GM19025 (cell line): ENCODE results near the gene PSMD2.
A peak's percentile ranks its signal among the peaks of the same experiment; 100 is the strongest.
"Not testable (repeated sequence)": the region's sequence is repeated elsewhere in the genome, so short reads cannot be mapped to it uniquely, and the experiment has no call there.

ENCODE experiments used
- ATAC-seq: cut with Tn5 transposase; IDR thresholded peaks from one replicate; pipeline ENCODE4 v1.9.1; 2021; ENCODE audit warnings: mild to moderate bottlenecking, low read depth, moderate library complexity; ENCODE audit not compliant: unreplicated experiment

The PSMD2 gene

DNA sequence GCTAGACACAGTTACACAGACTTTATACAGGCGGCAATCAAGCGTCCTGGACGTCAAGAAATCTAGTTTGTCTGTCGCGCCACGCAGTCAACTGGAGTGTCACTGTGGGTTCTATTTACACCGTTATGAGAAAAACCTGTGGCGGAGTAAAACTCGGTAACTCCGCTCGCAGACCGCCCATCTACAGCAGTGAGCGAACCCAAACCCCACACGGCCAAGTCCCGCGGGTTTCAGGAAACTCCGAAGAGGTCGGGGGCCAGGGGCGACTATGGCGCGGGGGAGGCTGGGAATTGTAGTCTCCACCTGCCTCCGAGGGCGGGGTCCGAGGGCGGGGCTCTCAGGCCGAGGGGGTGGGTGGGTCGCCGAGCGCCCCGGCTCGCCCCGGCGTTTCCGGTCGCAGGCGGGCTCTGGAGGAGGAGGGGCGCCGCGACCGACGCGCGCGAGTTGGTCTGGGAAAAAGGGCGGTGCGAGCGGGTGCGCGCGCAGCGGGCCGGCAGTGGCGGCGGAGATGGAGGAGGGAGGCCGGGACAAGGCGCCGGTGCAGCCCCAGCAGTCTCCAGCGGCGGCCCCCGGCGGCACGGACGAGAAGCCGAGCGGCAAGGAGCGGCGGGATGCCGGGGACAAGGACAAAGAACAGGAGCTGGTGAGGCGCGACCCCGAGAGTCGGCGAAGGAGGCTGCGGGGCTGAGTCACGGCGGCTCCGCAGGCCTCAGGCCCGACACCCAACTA, at the start of gene PSMD2:
Gene PSMD2 (plus strand): TSS at position 483 of the 729 bp plus-strand sequence. CDS start 26 bp downstream, at position 509.
- peak; percentile 91 for ATAC-seq

DNA sequence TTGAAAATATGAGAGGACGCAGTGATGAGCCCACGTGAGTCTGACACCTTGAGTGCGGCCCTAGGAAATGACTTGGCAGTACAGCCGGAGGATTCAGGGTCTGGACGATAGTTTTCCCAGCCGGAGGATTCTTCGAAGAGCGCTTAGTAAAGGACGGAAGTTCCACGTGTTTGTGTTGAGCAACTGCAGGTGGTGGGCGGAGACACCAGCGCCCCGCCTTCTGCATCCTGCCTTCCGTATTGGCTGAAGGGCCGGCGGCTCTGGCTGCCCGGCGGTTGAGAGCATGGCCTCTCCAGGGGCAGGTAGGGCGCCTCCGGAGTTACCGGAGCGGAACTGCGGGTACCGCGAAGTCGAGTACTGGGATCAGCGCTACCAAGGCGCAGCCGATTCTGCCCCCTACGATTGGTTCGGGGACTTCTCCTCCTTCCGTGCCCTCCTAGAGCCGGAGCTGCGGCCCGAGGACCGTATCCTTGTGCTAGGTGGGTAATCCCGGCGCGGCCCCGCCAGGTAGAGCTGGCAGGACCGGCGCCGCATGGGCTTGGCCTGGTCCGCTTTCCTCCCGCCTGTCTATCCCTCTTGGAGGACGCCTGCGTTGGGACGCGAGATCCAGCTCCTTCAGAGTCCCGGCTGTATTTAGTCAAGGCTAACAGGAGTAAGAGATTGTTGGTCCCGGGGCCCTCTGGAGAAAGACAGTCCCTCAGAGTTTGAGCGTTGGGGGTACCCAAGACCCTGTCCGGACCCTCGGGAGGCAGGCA, 49.5 kb upstream of the PSMD2 start, which contains the start of gene EEF1AKMT4:
Gene EEF1AKMT4 (plus strand): TSS at position 261 of the 755 bp plus-strand sequence. CDS start 23 bp downstream, at position 284.
- ATAC-seq = peak; percentile 91

DNA sequence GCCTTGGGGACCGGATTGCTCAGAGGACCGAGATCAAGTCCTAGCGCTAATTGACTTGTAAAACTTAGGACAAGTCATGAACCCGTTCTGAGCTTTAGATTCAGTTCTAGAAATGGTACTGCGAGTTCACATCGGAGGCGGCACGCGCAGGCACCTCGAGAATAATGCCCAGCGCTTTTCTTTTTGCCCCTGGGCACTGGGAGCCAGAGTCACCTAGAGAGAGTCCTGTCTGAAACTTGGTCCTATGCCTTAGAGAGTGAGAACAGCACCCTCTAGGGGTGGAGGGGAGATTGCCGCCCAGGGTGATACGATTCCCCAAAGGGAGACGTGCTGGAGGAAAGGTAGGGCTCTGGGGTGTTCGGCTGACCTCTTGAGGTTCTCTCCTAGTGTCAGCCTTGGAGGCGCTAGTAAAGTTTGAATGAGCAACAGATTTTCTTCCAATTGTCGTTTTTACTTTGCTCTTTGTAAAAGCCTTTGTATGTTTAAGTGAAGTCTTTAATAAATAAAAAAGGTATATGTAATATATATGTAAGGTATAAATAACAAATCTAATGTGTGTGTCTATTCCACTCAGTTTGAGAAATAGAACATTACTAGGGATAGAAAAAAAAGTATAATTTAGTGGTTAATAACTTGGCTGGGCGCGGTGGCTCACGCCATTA, 48.7 kb upstream of the PSMD2 start:
- ATAC-seq = peak; percentile 47

DNA sequence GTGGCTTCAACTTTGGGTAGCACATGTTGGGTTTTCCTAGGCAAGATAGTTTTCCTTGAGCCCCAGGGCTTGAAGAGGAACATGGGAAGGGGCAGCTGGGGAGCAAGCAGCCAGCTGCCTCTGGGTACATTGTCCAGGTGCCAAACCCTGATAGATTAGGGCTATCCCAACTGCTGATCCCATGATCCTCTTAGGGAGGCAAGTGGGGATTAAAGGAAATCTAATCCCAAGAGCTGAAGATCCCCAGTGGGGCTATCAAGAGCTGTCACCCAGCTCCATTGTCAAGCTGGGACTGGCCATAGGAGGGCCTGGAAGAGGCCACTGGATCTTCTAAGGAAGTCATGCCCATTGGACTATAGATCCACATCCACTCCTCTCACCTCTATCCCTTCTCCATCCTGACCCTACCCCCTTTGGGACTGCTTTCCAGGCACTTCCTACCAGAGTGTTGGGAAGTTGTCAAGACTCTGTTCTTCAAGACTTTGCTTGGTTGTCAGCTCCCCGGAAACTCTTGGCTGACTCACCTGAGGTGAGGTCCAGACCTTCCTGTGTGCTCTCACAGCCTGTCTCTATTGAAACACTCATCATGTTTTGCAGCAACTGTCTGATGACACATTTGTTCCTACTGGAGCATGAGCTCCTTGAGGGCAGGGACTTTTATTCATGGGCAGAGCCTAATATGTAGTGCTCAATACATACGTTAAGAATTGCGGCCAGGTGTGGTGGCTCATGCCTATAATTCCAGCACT, 43.6 kb upstream of the PSMD2 start:
- no peak for ATAC-seq

DNA sequence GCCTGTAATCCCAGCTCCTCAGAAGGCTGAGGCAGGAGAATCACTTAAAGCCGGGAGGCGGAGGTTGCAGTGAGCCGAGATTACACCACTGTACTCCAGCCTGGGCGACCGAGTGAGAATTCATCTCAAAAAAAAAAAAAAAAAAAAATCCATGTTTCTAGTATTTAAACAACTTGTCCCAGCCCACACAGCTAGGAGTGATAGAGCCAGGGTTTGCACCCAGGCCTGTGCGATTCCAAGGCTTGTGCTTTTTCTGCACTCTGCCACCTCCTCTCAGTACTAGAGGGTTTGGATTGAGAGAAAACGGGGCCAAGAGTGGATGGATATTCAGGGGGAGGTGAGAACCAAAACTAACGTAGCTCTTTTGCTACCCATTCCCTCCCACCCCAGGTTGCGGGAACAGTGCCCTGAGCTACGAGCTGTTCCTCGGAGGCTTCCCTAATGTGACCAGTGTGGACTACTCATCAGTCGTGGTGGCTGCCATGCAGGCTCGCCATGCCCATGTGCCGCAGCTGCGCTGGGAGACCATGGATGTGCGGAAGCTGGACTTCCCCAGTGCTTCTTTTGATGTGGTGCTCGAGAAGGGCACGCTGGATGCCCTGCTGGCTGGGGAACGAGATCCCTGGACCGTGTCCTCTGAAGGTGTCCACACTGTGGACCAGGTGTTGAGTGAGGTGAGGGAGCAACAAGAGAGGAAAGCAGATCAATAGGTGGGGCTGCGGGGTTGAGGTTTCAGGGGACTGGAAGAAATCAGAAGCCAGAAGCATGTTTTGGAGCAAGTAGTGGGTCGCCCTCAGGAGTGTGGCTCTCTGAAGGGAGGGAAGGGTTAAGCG, 41.7 kb upstream of the PSMD2 start:
- ATAC-seq = no peak

DNA sequence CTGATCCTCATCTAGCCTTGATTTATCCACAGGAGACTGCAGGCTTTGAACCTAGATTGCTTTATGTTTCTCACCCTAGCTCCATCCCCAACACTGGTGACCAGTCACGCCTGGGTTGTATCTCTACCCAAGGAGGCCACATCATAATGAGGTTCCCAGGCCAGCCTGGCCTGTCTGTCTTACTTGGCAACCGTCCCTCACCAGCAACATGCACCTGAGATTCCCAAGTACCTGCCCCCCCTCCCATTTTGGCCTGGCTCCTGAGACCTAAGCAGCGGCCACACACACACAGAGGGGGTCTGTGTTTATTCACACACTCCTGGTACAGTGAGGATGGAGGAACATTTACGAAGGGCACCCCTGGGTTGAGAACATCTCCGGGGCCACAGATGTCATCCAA, 40.1 kb upstream of the PSMD2 start:
- no peak for ATAC-seq

DNA sequence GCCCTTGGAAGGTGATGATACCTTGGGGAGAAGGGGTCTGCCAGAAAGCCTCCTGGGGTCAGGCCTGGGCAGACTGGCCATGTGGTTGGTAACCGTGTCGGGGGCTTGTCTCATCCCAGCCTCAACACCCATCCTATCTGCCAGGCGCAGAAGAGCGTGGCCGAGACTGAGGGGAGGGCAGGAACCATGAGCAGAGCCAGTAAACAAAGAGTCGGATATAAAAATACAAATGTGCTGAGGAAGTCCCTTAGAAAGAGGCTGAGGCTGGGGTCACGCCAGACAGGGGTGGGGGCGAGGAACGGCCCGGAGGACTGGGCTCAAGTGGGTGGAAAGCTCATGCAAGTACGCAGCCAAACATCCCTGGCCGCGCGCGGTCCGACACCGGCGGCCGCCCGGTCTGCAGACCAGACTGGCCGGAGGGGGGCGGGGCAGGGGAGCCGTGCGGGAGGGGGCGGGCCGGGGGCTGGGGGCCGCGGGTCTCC, 39.6 kb upstream of the PSMD2 start:
- no peak for ATAC-seq

DNA sequence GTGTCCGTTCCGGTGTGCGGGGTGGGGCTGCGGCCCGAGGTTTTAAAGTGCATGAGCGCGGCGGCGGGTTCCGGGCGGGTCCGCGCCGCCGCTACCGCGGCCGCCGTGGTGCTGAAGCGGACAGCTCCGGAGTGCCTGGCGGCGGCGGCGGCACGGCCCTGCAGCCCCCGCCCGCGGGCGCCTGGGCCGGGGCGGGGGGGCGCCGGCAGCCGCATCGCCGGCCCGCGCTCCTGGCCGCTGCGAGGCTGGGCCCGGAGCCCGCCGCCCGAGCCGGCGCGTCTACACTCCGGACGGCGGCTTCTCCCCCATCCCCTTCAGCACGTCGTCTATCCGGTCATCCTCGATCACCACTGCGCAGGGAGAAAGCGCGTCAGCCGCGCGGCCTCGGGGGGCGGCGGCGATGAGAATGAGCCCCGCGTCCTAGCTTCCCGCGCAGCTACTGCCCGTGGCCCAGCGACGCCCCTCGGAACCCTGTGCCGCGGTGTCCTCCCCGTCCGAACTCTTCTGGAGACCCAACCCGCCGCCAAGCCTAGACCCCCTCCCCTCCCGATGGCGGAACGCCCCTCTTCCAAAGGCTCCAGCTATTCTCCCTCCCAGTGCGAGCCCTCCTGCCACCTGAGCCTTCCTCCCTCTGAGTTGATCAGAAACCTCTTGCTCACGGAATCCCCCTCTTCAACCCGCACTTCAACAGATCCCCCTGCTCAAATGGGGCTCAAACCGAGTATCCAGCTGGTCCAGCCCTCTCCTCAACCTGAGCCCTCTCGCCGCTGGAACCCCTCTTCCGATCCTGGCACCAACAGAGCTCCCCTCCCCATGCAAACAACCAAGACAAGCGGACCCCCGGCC, 38.9 kb upstream of the PSMD2 start:
- ATAC-seq = no peak

DNA sequence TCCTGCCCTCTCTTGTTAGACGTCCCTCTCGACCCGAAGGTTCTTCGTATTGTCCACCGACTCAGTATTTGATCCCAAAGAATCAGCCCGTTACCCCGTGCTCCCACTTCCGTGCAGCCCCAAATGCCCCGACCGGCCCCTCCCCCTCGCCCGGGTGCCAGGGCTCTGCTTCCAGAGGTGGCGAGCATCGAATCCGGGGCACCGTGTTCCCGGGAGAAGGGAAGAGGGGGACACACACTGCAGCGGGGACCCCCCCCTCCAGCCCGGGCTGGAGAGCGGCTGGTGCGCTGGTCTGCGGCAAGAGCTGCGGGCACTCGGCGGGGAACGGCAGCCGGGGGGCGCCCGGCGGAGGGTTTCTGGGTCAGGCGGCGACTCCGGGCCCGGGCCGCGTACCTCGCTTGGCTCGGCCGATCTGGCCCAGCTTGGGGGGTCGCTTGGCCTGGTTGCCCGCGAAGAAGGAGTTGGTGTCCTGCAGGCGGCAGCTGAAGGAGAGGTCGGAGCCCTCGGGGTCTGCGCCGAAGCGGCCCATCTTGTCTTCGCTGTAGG, 38.2 kb upstream of the PSMD2 start:
- ATAC-seq = no peak

DNA sequence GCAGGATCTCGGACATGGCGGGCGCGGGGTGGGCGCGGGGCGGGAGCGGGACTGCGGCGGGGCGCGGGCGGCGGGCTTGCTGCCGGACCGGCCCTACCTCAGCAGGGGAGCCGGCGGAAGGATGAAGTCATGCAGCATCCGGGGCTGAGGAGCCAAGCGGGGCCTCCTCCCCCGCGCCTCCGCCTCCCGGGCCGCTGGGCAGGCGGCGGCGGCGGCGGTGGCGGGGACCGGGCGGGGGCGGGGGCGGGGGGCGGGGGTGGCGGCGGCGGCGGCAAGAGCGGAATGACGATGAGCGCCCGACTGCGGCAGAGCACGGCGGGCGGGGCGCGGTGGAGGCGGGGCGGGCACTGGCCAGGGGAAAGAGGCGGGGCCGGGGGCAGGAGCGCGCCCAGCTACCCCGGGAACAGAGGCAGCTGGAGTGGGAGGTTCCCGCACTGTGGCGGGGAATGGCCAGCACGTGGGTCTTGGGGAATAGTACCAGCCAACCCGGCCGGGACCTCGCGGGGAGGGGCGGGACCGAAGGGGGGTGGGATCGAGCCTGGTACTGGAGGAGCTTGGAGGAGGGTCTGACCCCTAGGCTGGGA, 37.7 kb upstream of the PSMD2 start, which contains the start of gene CAMK2N2:
Gene CAMK2N2 (minus strand): TSS at position 284 of the 584 bp plus-strand sequence. CDS start 268 bp downstream, at position 16.
- ATAC-seq = no peak

DNA sequence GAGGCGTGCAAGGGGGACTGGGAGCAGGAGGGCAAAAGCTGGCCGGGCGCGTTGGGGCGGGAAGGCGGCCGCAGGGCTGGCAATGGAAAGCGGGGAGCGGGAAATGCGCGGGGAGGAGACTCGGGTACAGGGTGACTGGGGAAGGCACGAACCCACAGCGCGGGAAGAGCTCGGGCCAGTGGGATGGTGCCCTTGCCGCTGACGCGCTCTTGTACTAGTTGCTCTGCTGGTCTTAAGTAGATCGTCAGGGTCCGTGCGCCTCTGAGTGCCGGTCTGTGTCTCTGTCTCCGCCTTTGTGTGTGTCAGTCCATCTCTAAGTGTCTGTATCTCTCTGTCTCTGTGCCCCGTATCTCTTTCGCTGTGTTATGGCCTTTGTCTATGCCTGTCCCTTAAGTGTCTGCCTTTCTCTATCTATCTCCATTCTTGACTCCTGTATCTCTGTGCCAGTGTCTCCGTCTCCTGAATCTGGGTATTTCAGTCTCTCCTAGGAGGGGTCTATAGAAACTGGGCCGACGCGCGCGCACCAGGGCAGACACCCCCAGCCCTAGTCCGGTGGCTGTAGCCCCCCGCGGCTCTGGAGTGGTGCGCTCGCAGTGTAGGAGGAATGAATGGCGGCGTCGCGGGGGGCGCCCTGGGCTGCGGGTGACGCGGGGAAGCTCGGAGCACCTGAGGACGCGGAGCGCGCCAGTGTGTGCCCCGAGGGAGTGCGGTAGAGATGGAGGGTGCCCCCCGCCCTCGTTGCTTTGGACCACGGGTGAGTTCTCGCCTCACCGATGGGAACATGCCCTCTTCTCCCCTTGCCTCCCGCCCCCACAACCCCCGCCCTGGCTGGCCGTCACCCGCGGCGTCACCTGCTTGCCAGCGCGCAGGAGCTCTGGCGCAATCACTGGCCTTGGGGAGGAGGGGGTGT, 36.9 kb upstream of the PSMD2 start:
- ATAC-seq = no peak

DNA sequence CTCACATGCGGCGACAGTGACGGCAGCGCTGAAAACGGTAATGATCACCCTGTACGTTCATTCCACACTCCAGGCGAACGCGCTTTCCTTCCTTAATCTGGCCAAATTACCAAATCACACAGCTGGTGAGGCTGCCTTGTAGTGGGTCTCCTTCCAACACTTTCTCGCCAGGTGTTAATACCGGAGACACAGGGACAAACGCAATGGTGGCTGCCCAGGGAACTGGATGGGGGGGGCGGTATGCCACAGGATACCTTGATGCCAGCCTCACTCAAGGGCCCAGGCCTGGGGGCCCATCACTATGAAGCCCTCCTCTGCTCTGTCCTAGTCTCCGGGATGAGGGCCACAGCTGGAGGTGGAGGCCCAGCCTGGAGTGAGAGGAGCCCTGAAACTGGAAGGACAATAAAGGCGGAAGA, 36.3 kb upstream of the PSMD2 start:
- no peak for ATAC-seq

DNA sequence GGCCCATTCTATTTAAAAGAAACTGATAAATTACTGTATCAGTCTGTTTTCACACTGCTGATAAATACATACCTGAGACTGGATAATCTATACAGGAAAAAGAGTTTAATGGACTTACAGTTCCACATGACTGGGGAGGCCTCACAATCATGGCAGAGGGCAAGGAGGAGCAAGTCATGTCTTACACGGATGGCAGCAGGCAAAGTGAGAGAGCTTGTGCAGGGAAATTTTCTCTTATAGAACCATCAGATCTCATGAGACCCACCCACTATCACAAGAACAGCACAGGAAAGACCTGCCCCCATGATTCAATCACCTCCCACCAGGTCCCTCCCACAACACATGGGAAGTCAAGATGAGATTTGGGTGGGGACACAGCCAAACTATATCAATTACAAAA, 31.8 kb upstream of the PSMD2 start:
- not testable (repeated sequence) for ATAC-seq

DNA sequence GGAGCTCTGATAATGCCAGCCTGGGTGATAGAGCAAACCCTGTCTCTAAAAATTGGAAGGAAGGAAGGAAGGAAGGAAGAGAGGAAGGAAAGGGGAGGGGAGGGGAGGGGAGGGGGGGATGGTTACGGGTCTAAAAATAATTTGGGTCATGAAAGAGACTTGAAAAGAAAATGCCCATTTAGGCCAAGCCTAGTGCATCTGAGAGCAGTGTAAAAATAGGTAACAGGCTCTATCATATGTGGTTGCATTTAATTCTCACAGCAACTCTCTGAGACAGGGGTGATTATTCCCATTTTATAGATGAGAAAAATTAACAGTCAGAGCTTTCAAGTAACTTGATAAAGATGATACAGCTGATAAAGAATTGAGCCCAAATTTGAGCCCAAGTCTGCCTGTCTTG, 26.8 kb upstream of the PSMD2 start:
- ATAC-seq = no peak

DNA sequence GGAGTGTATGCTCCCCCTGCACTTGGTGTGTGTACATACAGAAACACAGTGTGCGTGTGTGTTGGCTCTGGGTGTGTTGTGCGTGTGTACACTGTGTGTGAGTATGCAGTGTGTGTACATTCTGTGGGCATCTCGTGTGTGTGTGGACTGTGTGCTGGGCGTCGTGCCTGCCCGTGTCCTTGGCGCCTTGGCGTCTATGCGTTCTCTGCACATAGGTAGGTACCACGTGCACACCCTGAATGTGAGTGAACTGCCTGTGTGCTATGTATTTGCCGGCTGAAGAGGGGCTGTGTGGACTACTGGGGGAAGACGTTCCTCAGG, 23.7 kb upstream of the PSMD2 start:
- ATAC-seq = no peak

DNA sequence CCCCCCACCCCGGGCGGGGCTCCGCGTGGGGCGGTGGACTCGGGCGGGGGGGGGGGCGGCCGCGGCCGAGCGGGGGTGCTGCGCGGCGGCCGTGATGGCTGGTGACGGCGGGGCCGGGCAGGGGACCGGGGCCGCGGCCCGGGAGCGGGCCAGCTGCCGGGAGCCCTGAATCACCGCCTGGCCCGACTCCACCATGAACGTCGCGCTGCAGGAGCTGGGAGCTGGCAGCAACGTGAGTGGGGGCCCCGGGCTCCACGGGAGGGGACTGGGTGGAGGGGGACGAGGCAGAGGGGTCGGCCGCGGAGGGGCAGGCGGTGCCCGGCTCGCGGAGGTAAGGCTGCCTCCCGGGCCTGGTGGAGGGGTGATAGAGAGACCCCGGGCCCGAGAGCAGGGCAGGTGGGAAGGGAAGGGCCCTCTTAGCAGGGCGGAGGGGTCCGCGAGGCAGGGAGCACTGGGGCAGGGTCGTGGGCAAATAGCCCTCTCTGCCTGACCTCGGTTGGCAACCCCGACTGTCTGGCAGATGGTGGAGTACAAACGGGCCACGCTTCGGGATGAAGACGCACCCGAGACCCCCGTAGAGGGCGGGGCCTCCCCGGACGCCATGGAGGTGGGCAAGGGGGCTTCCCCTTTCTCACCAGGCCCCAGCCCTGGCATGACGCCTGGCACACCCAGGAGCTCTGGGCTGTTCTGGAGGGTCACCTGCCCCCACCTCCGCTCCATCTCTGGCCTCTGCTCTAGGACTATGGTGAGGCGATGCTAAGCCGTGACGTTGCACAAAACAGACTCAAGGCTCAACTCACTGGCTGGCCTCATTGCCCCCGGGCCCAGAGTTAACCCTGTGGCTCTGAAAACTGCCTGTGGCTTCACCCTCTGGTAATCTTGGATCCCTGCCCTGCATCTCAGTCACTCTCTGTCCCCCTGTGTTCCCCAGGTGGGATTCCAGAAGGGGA, 22.8 kb upstream of the PSMD2 start, which contains the start of gene ECE2:
Gene ECE2 (plus strand): TSS at position 62 of the 950 bp plus-strand sequence. CDS start 132 bp downstream, at position 194.
- ATAC-seq = no peak
